GM23338 (cell line): ENCODE measurements around the gene ZNF276. TPM values are rescaled to one million over a fixed set of nuclear protein-coding genes. Genes with fewer than 3 reads are reported as not detected.
A peak's percentile ranks its signal among the peaks of the same experiment; 100 is the strongest.

ENCODE experiments used
- ATAC-seq: fragments of 200-7000 bp; cut with Tn5 transposase; 3 replicates; pipeline ENCODE4 v1.9.1; 2020
- DNase-seq: peaks from one replicate; pipeline ENCODE4 v3.0.0-alpha.2; 2015; ENCODE audit warnings: low spot score
- H2AFZ ChIP-seq: fragments of 200-600 bp; sonication (generic); 2 replicates; pipeline ENCODE4 v1.8.0; 2016; ENCODE audit warnings: antibody characterized with exemption, mild to moderate bottlenecking, moderate library complexity
- H3F3A ChIP-seq: fragments of 200-600 bp; sonication (generic); replicated peaks from 2 replicates; pipeline ENCODE4 v1.8.0; 2017; ENCODE audit warnings: antibody characterized with exemption, mixed run types, low read depth
- H3K27ac ChIP-seq: fragments of 200-600 bp; sonication (generic); 2 replicates; pipeline ENCODE4 v1.6.1; 2016; ENCODE audit warnings: low read depth
- H3K27me3 ChIP-seq: fragments of 200-600 bp; sonication (generic); 2 replicates; pipeline ENCODE4 v1.8.0; 2016; ENCODE audit warnings: mild to moderate bottlenecking, mixed run types, moderate library complexity; ENCODE audit not compliant: insufficient read depth
- H3K36me3 ChIP-seq: fragments of 200-600 bp; sonication (generic); 2 replicates; pipeline ENCODE4 v1.8.0; 2016; ENCODE audit warnings: mild to moderate bottlenecking; ENCODE audit not compliant: insufficient read depth
- H3K4me1 ChIP-seq: fragments of 200-600 bp; sonication (generic); 2 replicates; pipeline ENCODE4 v1.8.0; 2016; ENCODE audit warnings: mild to moderate bottlenecking, moderate library complexity; ENCODE audit not compliant: insufficient read depth
- H3K4me2 ChIP-seq: fragments of 200-600 bp; sonication (generic); 2 replicates; pipeline ENCODE4 v1.7.1; 2017; ENCODE audit warnings: mixed run types
- H3K4me3 ChIP-seq: fragments of 200-600 bp; sonication (generic); 2 replicates; pipeline ENCODE4 v1.6.1; 2016; ENCODE audit warnings: mixed run types
- H3K79me2 ChIP-seq: fragments of 200-600 bp; sonication (generic); replicated peaks from 2 replicates; pipeline ENCODE4 v1.8.0; 2017; ENCODE audit warnings: mild to moderate bottlenecking; ENCODE audit not compliant: insufficient read depth
- H3K9me2 ChIP-seq: fragments of 200-600 bp; sonication (generic); 2 replicates; pipeline ENCODE4 v1.8.0; 2017; ENCODE audit not compliant: insufficient read depth
- H4K20me1 ChIP-seq: fragments of 200-600 bp; sonication (generic); replicated peaks from 2 replicates; pipeline ENCODE4 v1.8.0; 2017; ENCODE audit warnings: mild to moderate bottlenecking; ENCODE audit not compliant: insufficient read depth
- H3K27ac Mint-ChIP-seq: 2 replicates; pipeline ENCODE4 v1.8.0; 2020; ENCODE audit warnings: inconsistent platforms, mild to moderate bottlenecking, moderate library complexity, mixed read lengths
- H3K27me3 Mint-ChIP-seq: 3 replicates; pipeline ENCODE4 v1.8.0; 2022; ENCODE audit warnings: low read depth, mild to moderate bottlenecking, moderate library complexity, mixed read lengths, inconsistent platforms; ENCODE audit not compliant: insufficient read depth, poor library complexity
- H3K36me3 Mint-ChIP-seq: 3 replicates; pipeline ENCODE4 v1.8.0; 2021; ENCODE audit warnings: low read depth, mild to moderate bottlenecking, inconsistent platforms, moderate library complexity, mixed read lengths
- H3K4me1 Mint-ChIP-seq: 3 replicates; pipeline ENCODE4 v1.8.0; 2020; ENCODE audit warnings: mild to moderate bottlenecking, inconsistent platforms, mixed read lengths
- H3K4me3 Mint-ChIP-seq: 3 replicates; pipeline ENCODE4 v1.8.0; 2021; ENCODE audit warnings: moderate library complexity, mild to moderate bottlenecking, inconsistent platforms, mixed read lengths
- H3K9me3 Mint-ChIP-seq: 3 replicates; pipeline ENCODE4 v1.8.0; 2020; ENCODE audit warnings: moderate library complexity, mild to moderate bottlenecking, inconsistent platforms, mixed read lengths
- CTCF ChIP-seq, 2 experiments: fragments of 200-600 bp in 1 of 2; sonication (generic) in 1 of 2; conservative IDR thresholded peaks; 2 replicates each; pipeline versions ENCODE4 v1.5.1 to v1.6.1; 2016 to 2017; ENCODE audit warnings: antibody characterized with exemption in 2 of 2, low read depth in 2 of 2, mild to moderate bottlenecking in 2 of 2, moderate library complexity in 1 of 2
- EZH2phosphoT487 ChIP-seq: fragments of 200-600 bp; sonication (generic); IDR thresholded peaks from one replicate; pipeline ENCODE4 v1.8.1; 2018; ENCODE audit warnings: antibody characterized with exemption; ENCODE audit not compliant: unreplicated experiment
- JUNB ChIP-seq: IDR thresholded peaks from one replicate; pipeline ENCODE4 v1.6.1; 2016; ENCODE audit warnings: antibody characterized with exemption; ENCODE audit not compliant: unreplicated experiment
- POLR2AphosphoS5 ChIP-seq: IDR thresholded peaks from 2 replicates; pipeline ENCODE4 v1.6.1; 2016; ENCODE audit warnings: antibody characterized with exemption, low read depth
- REST ChIP-seq: IDR thresholded peaks from one replicate; pipeline ENCODE4 v1.6.1; 2018; ENCODE audit warnings: antibody characterized with exemption; ENCODE audit not compliant: unreplicated experiment
- ZNF114 ChIP-seq: fragments of 250-450 bp; sonication (Bioruptor Pico); IDR thresholded peaks from 2 replicates; pipeline ENCODE4 v1.5.0; 2020; ENCODE audit warnings: mild to moderate bottlenecking, moderate library complexity
- ZNF331 ChIP-seq: fragments of 250-450 bp; sonication (Bioruptor Pico); IDR thresholded peaks from 2 replicates; pipeline ENCODE4 v1.5.0; 2020; ENCODE audit warnings: low read depth, mild to moderate bottlenecking, moderate library complexity
- polyA plus RNA-seq: library from polyadenylated mRNA; unstranded; fragments of >200 nt; fragmentation: Nextera tagmentation; extraction: Ambion mirVana; gene quantifications from 2 replicates; pipeline ENCODE4 v1.2.1, GENCODE V29; 2016
- total RNA-seq: library from RNA; depleted of rRNA; stranded (reverse); fragments of >200 nt; shearing (Covaris generic); gene quantifications from 2 replicates; pipeline ENCODE4 v1.2.3, GENCODE V29; 2014
- TF ChIP-seq, protein P1 (sequence below): IDR thresholded peaks from 2 replicates; pipeline ENCODE4 v1.6.1; 2016; ENCODE audit warnings: antibody characterized with exemption

Gene ZNF276
- total and polyA plus RNA-seq, 2 experiments from 2014 or later = 3.4 to 15.6 TPM

DNA sequence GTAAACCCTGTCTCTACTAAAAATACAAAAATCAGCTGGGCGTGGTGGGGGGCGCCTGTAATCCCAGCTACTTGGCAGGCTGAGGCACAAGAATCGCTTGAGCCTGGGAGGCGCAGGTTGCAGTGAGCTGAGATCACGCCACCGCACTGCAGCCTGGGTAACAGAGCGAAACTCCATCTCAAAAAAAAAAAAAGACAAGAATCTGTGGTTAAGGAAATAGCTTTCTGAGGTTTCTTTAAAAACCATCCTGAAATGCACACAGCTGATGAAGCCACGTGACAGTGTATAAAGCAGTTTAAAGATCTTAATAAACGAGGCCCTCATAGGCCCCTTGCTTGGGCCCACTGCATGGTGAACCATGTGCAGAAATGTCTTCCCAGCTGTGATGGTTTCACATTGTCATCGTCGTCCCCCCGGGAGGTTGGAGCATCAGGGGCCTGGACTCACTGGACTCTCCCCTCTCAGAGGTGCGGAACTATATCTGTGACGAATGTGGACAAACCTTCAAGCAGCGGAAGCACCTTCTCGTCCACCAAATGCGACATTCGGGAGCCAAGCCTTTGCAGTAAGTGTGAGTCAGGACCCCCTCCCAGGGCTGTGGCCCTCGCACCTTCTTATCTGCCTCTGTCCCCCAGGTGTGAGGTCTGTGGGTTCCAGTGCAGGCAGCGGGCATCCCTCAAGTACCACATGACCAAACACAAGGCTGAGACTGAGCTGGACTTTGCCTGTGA is 16.2 kb downstream of the ZNF276 start:
- no peak for ATAC-seq
- H3K4me3 ChIP-seq = no peak overlapping the region
- Mint-ChIP-seq H3K4me3 (no peak overlapping the region), H3K4me1 (no peaks in the 10 kb centered on the region), H3K27ac (no peak overlapping the region), H3K36me3 (peaks cover 88% of the 10 kb centered on the region), H3K27me3 (peaks cover 12% of the 10 kb centered on the region), H3K9me3 (no peaks in the 10 kb centered on the region; the same call in 2 of the 3 replicates)
- H3F3A ChIP-seq = peaks cover 9% of the 10 kb centered on the region
- no peaks in the 10 kb centered on the region for H3K79me2 ChIP-seq
- peaks cover 2% of the 10 kb centered on the region; the same call in 1 of the 2 replicates for H4K20me1 ChIP-seq
- peaks cover 29% of the 10 kb centered on the region; the same call in 1 of the 2 replicates for H3K36me3 ChIP-seq
- TF ChIP-seq CTCF (conservative IDR thresholded peaks at IDR 0.05; ENCODE audit: low read depth in 2 of 2) (no peak), JUNB (no peak), REST (no peak), ZNF331 (CRISPR knock-in tag) (no peak), ZNF114 (CRISPR knock-in tag) (no peak), POLR2AphosphoS5 (peak; percentile 11; the same call in 1 of the 2 replicates)
- TF ChIP-seq, protein P1, sequence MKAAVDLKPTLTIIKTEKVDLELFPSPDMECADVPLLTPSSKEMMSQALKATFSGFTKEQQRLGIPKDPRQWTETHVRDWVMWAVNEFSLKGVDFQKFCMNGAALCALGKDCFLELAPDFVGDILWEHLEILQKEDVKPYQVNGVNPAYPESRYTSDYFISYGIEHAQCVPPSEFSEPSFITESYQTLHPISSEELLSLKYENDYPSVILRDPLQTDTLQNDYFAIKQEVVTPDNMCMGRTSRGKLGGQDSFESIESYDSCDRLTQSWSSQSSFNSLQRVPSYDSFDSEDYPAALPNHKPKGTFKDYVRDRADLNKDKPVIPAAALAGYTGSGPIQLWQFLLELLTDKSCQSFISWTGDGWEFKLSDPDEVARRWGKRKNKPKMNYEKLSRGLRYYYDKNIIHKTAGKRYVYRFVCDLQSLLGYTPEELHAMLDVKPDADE = no peak
- no peak for DNase-seq
- no peak overlapping the region for H3K27ac ChIP-seq
- no peak overlapping the region for H3K4me2 ChIP-seq
- H3K27me3 ChIP-seq = no peaks in the 10 kb centered on the region
- H2AFZ ChIP-seq = no peak overlapping the region
- no peaks in the 10 kb centered on the region for H3K4me1 ChIP-seq
- H3K9me2 ChIP-seq = no peaks in the 10 kb centered on the region

DNA sequence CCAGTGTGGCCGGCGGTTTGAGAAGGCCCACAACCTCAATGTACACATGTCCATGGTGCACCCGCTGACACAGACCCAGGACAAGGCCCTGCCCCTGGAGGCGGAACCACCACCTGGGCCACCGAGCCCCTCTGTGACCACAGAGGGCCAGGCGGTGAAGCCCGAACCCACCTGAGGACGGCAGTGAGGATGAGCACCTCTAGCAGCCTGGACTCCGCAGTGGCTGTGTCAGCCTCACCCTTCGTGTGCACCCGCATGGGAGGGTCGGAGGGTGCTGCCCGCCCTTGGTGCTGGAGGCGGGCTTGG is 16.7 kb downstream of the ZNF276 start:
- no peak overlapping the region for H3K4me2 ChIP-seq
- no peaks in the 10 kb centered on the region for H3K79me2 ChIP-seq
- ATAC-seq (no peak), DNase-seq (no peak)
- Mint-ChIP-seq H3K36me3 (peaks cover 88% of the 10 kb centered on the region), H3K4me3 (no peak overlapping the region), H3K9me3 (no peaks in the 10 kb centered on the region; the same call in 2 of the 3 replicates), H3K27me3 (peaks cover 8% of the 10 kb centered on the region), H3K27ac (no peak overlapping the region), H3K4me1 (no peaks in the 10 kb centered on the region)
- H3K27me3 ChIP-seq = no peaks in the 10 kb centered on the region
- H3K36me3 ChIP-seq = peaks cover 29% of the 10 kb centered on the region; the same call in 1 of the 2 replicates
- no peak overlapping the region for H2AFZ ChIP-seq
- H3K4me1 ChIP-seq = no peaks in the 10 kb centered on the region
- no peaks in the 10 kb centered on the region for H3K9me2 ChIP-seq
- no peak overlapping the region for H3K27ac ChIP-seq
- peaks cover 9% of the 10 kb centered on the region for H3F3A ChIP-seq
- H3K4me3 ChIP-seq = no peak overlapping the region
- no peak for TF ChIP-seq CTCF (conservative IDR thresholded peaks at IDR 0.05; ENCODE audit: low read depth in 2 of 2)
- no peak for TF ChIP-seq REST
- no peak for TF ChIP-seq ZNF114 (CRISPR knock-in tag)
- no peak for TF ChIP-seq JUNB
- TF ChIP-seq EZH2phosphoT487 = no peak
- H4K20me1 ChIP-seq = peaks cover 4% of the 10 kb centered on the region; the same call in 1 of the 2 replicates
